GM19099 (cell line): ENCODE measurements around the gene FAU.

ENCODE experiments used
- POLR2A ChIP-seq: IDR thresholded peaks from 3 replicates; pipeline ENCODE4 v1.6.1; 2011; ENCODE audit warnings: low read depth; ENCODE audit not compliant: insufficient read length; ENCODE audit errors: extremely low read depth

FAU gene

GRCh38 chr11:65130631-65131416 is 8.9 kb upstream of the FAU start:
- no peak for TF ChIP-seq POLR2A

- no peak for TF ChIP-seq POLR2A
These were observed 7.9 kb upstream of the FAU start for GRCh38 chr11:65129649-65130441.

GRCh38 chr11:65128182-65129145 is 6.5 kb upstream of the FAU start:
- TF ChIP-seq POLR2A = no peak

DNA sequence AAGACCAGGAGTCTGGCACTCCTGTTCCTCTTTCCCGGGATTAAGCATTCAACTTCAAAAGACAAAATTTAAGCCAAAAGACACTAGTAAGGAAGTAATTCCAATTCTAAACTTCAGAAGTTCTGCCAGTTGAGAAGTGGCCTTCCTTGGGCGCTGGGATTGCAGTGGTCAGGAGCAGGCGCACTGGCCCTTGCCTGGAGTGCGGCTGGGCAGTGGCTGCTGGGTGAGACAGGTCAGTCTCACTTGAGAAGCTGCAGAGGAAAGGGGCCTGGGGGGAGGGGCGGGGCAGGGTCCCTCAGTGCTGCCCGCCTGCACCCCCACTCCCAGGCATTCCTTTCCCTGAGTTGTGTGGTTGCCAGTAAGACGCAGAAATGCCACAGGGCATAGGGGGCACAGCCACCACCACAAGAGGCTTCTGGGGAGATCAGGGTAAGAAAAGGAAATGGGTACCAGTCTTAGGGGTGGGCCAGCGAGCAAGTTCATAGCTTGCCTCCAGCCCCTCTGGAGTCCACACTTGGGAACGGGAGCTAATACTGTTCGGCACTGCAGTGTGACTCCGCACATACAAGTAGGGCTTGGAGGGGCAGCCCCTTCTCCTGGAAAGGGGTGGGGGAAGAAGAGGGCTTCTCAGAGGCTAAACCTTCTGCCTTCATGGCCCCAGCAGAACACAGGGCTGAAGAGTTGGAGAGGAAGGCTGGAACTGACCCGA is 5.7 kb upstream of the FAU start:
- no peak for TF ChIP-seq POLR2A

DNA sequence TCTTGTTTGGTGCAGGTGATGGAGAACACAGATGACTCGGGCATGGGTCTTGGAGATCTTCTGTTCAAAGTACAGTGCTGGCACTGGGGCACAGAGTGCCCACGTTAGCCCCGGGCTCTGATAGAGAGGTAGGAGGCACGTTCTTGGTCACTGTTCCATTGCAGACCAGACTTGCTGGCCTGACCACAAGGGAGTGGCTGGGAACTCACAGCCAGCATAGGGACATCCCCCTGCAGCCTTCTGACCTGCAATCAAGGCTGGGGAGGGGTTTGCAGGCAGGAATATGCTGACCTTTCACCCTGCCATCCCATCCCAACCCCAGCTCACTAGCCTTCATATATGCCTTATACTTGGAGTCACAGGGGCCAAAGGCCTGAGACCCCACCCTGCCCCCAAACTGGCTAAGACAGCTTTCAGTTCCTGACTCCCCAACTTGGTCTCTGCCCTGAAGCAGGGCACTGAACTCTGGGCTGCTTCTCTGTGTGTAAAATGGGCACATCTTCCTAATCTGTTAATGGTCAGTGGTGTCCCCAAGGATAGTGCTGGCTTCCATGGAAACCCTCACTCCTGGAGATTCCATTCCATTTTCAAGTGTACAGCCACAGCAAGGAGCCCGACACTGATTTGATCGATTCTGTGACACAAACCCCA is 4.8 kb upstream of the FAU start:
- peak; percentile 14 for TF ChIP-seq POLR2A

- TF ChIP-seq POLR2A = no peak
These were observed 3.5 kb upstream of the FAU start for GRCh38 chr11:65125197-65126056.

GRCh38 chr11:65124480-65125196 is 2.7 kb upstream of the FAU start:
- TF ChIP-seq POLR2A = no peak

- no peak for TF ChIP-seq POLR2A
These were observed 478 bp downstream of the FAU start for GRCh38 chr11:65121447-65121864.

- TF ChIP-seq POLR2A = no peak
These were observed 1.1 kb downstream of the FAU start for GRCh38 chr11:65120831-65121230.

DNA sequence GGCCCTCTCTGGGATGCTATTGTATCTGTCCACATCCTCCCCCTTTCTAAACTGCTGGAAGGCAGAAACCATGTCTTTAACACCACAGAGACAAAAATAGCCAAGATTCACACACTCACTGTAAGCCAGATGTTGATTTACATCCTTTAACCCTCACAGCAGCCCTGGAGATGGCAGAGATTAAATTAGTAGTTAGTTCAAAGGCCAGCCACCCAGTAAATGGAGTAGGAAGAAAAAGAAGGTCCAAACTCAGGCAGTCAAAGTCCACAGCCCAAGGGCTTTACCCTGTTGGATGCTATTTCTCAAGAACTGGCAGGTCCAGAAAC is 2.3 kb downstream of the FAU start:
- TF ChIP-seq POLR2A = no peak

DNA sequence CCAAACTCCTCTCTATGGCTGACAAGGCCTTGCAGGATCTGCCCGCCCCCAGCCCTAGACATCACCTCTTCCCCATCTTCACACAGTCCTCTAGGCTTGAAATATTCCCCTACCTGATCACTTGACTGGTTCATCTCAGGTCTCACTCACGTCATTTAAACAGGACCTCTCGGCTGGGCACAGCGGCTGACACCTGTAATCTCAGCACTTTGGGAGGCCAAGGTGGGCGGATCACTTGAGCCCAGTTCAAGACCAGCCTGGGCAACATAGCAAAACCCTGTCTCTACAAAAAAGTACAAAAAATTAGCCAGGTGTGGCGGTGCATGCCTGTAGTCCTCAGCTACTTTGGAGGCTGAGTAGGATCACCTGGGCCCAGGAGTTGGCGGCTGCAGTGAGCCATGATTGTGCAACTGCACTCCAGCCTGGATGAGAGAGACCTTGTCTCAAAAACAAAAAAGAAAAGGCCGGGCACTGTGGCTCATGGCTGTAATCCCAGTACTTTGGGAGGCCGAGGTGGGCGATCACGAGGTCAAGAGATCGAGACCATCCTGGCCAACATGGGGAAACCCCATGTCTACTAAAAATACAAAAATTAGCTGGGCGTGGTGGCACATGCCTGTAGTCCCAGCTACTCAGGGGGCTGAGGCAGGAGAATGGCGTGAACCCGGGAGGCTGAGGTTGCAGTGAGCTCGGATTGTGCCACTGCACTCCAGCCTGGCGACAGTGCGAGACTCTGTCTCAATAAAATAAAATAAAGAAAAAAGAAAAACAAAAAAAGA is 2.9 kb downstream of the FAU start:
- TF ChIP-seq POLR2A = peak; percentile 20
